ENCODE data around the gene FGF6.

DNA sequence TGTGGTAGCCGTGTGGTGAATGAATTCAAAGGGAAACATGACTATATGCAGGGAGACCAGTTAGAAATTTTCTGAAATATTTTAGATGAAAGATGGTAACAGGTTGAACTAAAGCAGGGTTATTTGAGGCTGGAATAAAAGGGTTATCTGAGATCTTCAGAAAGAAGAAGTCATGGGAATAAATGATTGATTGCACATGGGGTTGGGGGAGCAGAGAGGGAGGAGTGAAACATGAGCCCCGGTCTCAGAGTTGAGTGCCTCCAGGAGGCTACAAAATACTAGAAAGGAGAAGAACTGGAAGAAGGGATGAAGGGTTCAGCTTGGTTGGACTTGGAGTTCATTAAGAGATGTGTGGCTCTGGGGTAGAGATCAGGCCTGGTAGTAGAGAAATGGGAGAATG, 49.8 kb downstream of the FGF6 start:
- TF ChIP-seq SUZ12 (IDR thresholded peaks at IDR 0.05) (no peak), ELF4 (IDR thresholded peaks at IDR 0.05) (no peak), TARDBP (IDR thresholded peaks at IDR 0.05) (no peak), FOXM1 (IDR thresholded peaks at IDR 0.05; ENCODE audit: borderline replicate concordance) (no peak), BHLHE40 (IDR thresholded peaks at IDR 0.05; ENCODE audit: borderline replicate concordance) (no peak), FOXA1 (IDR thresholded peaks at IDR 0.05) (no peak), SP1 (IDR thresholded peaks at IDR 0.05) (no peak), ZNF384 (IDR thresholded peaks at IDR 0.05) (no peak), HDGF (IDR thresholded peaks at IDR 0.05; ENCODE audit: borderline replicate concordance) (no peak)
